ENCODE data around the gene DAPL1. TPM values are rescaled to one million over a fixed set of nuclear protein-coding genes. Genes with fewer than 3 reads are reported as not detected.

The DAPL1 gene
- total and polyA plus RNA-seq, 2 donors (not counting 1 experiment from before 2014, with no cell fraction given), result not detected

GRCh38 chr2:158805936-158806335 is 10.8 kb downstream of the DAPL1 start:
- Histone ChIP-seq H4K20me1 (ENCODE audit: control insufficient read depth, extremely low read depth, insufficient read depth, low read length) (no peaks in the 10 kb centered on the region), H3K36me3 (ENCODE audit: control insufficient read depth, insufficient read depth, low read length) (no peaks in the 10 kb centered on the region), H3K9me3 (ENCODE audit: control insufficient read depth, insufficient read depth, low read depth, low read length) (no peaks in the 10 kb centered on the region), H2AFZ (ENCODE audit: low read length) (no peak overlapping the region), H3K79me2 (ENCODE audit: control insufficient read depth, insufficient read depth, low read length) (no peaks in the 10 kb centered on the region), H3K4me1 (ENCODE audit: control insufficient read depth, extremely low read depth, insufficient read depth, low read length) (no peaks in the 10 kb centered on the region), H3K4me2 (ENCODE audit: extremely low read depth, insufficient read depth, low read length) (no peak overlapping the region), H3K9ac (ENCODE audit: insufficient read depth, low read length) (no peak overlapping the region), H3K27ac (ENCODE audit: insufficient read depth, low read length) (no peak overlapping the region), H3K4me3 (replicated peaks in 1 of 4; ENCODE audit: control extremely low read depth in 1 of 4, insufficient read depth in 1 of 4, low read depth in 3 of 4, low read length in 4 of 4) (no peak overlapping the region), H3K27me3 (ENCODE audit: control insufficient read depth, insufficient read depth, low read length) (no peaks in the 10 kb centered on the region)
- TF ChIP-seq CTCF (conservative IDR thresholded peaks at IDR 0.05 in 1 of 2, IDR thresholded peaks at IDR 0.05 in 1 of 2; ENCODE audit: low read depth in 1 of 2, low read length in 2 of 2), result no peak
- TF ChIP-seq EZH2 (IDR thresholded peaks at IDR 0.05; ENCODE audit: low read length, missing control alignments), result no peak
- DNase-seq (ENCODE audit: low read depth in 2 of 2), result no peak

- no peaks in the 10 kb centered on the region for H3K4me1 ChIP-seq (ENCODE audit: control insufficient read depth, extremely low read depth, insufficient read depth, low read length)
- no peaks in the 10 kb centered on the region for H3K36me3 ChIP-seq (ENCODE audit: control insufficient read depth, insufficient read depth, low read length)
- no peak overlapping the region for H3K27ac ChIP-seq (ENCODE audit: insufficient read depth, low read length)
- H3K27me3 ChIP-seq (ENCODE audit: control insufficient read depth, insufficient read depth, low read length), result no peaks in the 10 kb centered on the region
- TF ChIP-seq EZH2 (IDR thresholded peaks at IDR 0.05; ENCODE audit: low read length, missing control alignments) (no peak), CTCF (conservative IDR thresholded peaks at IDR 0.05 in 1 of 2, IDR thresholded peaks at IDR 0.05 in 1 of 2; ENCODE audit: low read depth in 1 of 2, low read length in 2 of 2) (no peak)
- H3K4me2 ChIP-seq (ENCODE audit: extremely low read depth, insufficient read depth, low read length), result no peak overlapping the region
- H3K9me3 ChIP-seq (ENCODE audit: control insufficient read depth, insufficient read depth, low read depth, low read length), result no peaks in the 10 kb centered on the region
- no peak overlapping the region for H3K9ac ChIP-seq (ENCODE audit: insufficient read depth, low read length)
- H3K79me2 ChIP-seq (ENCODE audit: control insufficient read depth, insufficient read depth, low read length), result no peaks in the 10 kb centered on the region
- no peak overlapping the region for H3K4me3 ChIP-seq (replicated peaks in 1 of 4; ENCODE audit: control extremely low read depth in 1 of 4, insufficient read depth in 1 of 4, low read depth in 3 of 4, low read length in 4 of 4)
- peak in 1 of 2 donors; percentile 54 for DNase-seq (ENCODE audit: low read depth in 2 of 2)
- H2AFZ ChIP-seq (ENCODE audit: low read length), result no peak overlapping the region
- no peaks in the 10 kb centered on the region for H4K20me1 ChIP-seq (ENCODE audit: control insufficient read depth, extremely low read depth, insufficient read depth, low read length)
These were observed 11.8 kb downstream of the DAPL1 start for GRCh38 chr2:158806941-158807340.

- Histone ChIP-seq H2AFZ (ENCODE audit: low read length) (no peak overlapping the region), H4K20me1 (ENCODE audit: control insufficient read depth, extremely low read depth, insufficient read depth, low read length) (no peaks in the 10 kb centered on the region), H3K36me3 (ENCODE audit: control insufficient read depth, insufficient read depth, low read length) (no peaks in the 10 kb centered on the region), H3K27me3 (ENCODE audit: control insufficient read depth, insufficient read depth, low read length) (peaks cover 2% of the 10 kb centered on the region), H3K9ac (ENCODE audit: insufficient read depth, low read length) (no peak overlapping the region), H3K4me1 (ENCODE audit: control insufficient read depth, extremely low read depth, insufficient read depth, low read length) (no peaks in the 10 kb centered on the region), H3K4me3 (replicated peaks in 1 of 4; ENCODE audit: control extremely low read depth in 1 of 4, insufficient read depth in 1 of 4, low read depth in 3 of 4, low read length in 4 of 4) (no peak overlapping the region), H3K79me2 (ENCODE audit: control insufficient read depth, insufficient read depth, low read length) (no peaks in the 10 kb centered on the region), H3K27ac (ENCODE audit: insufficient read depth, low read length) (no peak overlapping the region), H3K9me3 (ENCODE audit: control insufficient read depth, insufficient read depth, low read depth, low read length) (no peaks in the 10 kb centered on the region), H3K4me2 (ENCODE audit: extremely low read depth, insufficient read depth, low read length) (no peak overlapping the region)
- no peak for TF ChIP-seq CTCF (conservative IDR thresholded peaks at IDR 0.05 in 1 of 2, IDR thresholded peaks at IDR 0.05 in 1 of 2; ENCODE audit: low read depth in 1 of 2, low read length in 2 of 2)
- no peak for TF ChIP-seq EZH2 (IDR thresholded peaks at IDR 0.05; ENCODE audit: low read length, missing control alignments)
- no peak for DNase-seq (ENCODE audit: low read depth in 2 of 2)
These were observed 13.3 kb downstream of the DAPL1 start for GRCh38 chr2:158808426-158808825.

Data from fibroblast of lung (primary cell).